GM12878 (cell line): ENCODE measurements around the gene FUS.

Experiments used
- BCL11A ChIP-seq: IDR thresholded peaks from 2 replicates; pipeline ENCODE4 v1.6.1; 2011; ENCODE audit warnings: low read depth, low read length
- CTCF ChIP-seq, 3 experiments: IDR thresholded peaks in 2 of 3; conservative IDR thresholded peaks in 1 of 3; 2 replicates each; pipeline ENCODE4 v1.5.1; 2011; ENCODE audit warnings: low read depth in 3 of 3, low read length in 3 of 3, mild to moderate bottlenecking in 3 of 3, control low read depth in 2 of 3, moderate library complexity in 2 of 3, inconsistent platforms in 1 of 3, mixed read lengths in 1 of 3; ENCODE audit not compliant: control insufficient read depth in 2 of 3, insufficient read depth in 1 of 3; ENCODE audit errors: extremely low read depth in 1 of 3
- PKNOX1 ChIP-seq: fragments of 450-650 bp; IDR thresholded peaks from 2 replicates; pipeline ENCODE4 v1.6.1; 2016; ENCODE audit warnings: mild to moderate bottlenecking

GRCh38 chr16:31145398-31145990 lies 34.4 kb upstream of the FUS start:
- TF ChIP-seq CTCF (IDR thresholded peaks at IDR 0.05 in 2 of 3, conservative IDR thresholded peaks at IDR 0.05 in 1 of 3; ENCODE audit: control insufficient read depth in 2 of 3, extremely low read depth in 1 of 3, insufficient read depth in 1 of 3, low read depth in 3 of 3, low read length in 3 of 3) (no peak), BCL11A (no peak), PKNOX1 (no peak)
